HCT116 (cell line): ENCODE data around the gene SCUBE2. TPM values are rescaled to one million over a fixed set of nuclear protein-coding genes. Genes with fewer than 3 reads are reported as not detected.

Experiments used
- ATAC-seq: fragments of 200-7000 bp; cut with Tn5 transposase; 2 replicates; pipeline ENCODE4 v1.9.1; 2020; ENCODE audit warnings: mild to moderate bottlenecking, moderate library complexity
- BruUV-seq: library from RNA; stranded (reverse); fragments of 400-500 nt; replicated peaks from 2 replicates; lab custom pipeline; 2021; lab: Mats Ljungman, UMichigan
- CTCF ChIA-PET: fragments of 300-600 bp; sonication (Branson Sonifier 250); formaldehyde crosslinking; loops from one replicate; lab custom pipeline; 2021; ENCODE audit warnings: antibody characterized with exemption; lab: Charles Lee
- POLR2A ChIA-PET: fragments of 300-600, 350-600 bp; sonication (Branson Sonifier 250); formaldehyde crosslinking; loops from one replicate; lab custom pipeline; 2021; ENCODE audit warnings: antibody characterized with exemption; lab: Charles Lee
- RAD21 ChIA-PET, 2 experiments: fragments of 300-600 bp; sonication (Branson Sonifier 250); formaldehyde crosslinking; loops; one replicate each; lab custom pipeline; 2023; ENCODE audit warnings: low total read pairs in 2 of 2; ENCODE audit not compliant: uncharacterized antibody in 2 of 2, unreplicated experiment in 2 of 2, low non-redundant PET in 1 of 2; lab: Charles Lee
- DNase-seq: peaks from one replicate; pipeline ENCODE4 v3.0.0-alpha.2; 2010; ENCODE audit warnings: low read depth, low spot score
- H2AFZ ChIP-seq: fragments of 200-600 bp; shearing (Covaris generic), sonication (generic); 2 replicates; pipeline ENCODE4 v1.6.1; 2017; ENCODE audit warnings: low read depth, mixed run types, mixed read lengths, antibody characterized with exemption, low read length; ENCODE audit not compliant: poor library complexity, severe bottlenecking
- H3K27ac ChIP-seq: 2 replicates; pipeline ENCODE4 v1.5.1; 2012; ENCODE audit warnings: low read depth, low read length
- H3K27me3 ChIP-seq: fragments of 200-600 bp; sonication (generic); 2 replicates; pipeline ENCODE4 v1.6.1; 2016; ENCODE audit warnings: mixed run types, low read length, mixed read lengths; ENCODE audit not compliant: insufficient read depth
- H3K36me3 ChIP-seq, 2 experiments: fragments of 200-500 bp in 1 of 2; fragments of 200-600 bp in 1 of 2; sonication (Bioruptor generic) in 1 of 2; sonication (generic) in 1 of 2; 2 replicates each; pipeline versions ENCODE4 v1.5.1 to v1.6.1; 2014 to 2016; ENCODE audit warnings: low read length in 2 of 2, inconsistent platforms in 1 of 2, mixed read lengths in 1 of 2, mixed run types in 1 of 2; ENCODE audit not compliant: insufficient read depth in 2 of 2, control insufficient read depth in 1 of 2
- H3K4me1 ChIP-seq, 2 experiments: fragments of 200-600 bp in 1 of 2; sonication (generic) in 1 of 2; 2 replicates each; pipeline versions ENCODE4 v1.5.1 to v1.6.1; 2012 to 2017; ENCODE audit warnings: low read length in 2 of 2, inconsistent platforms in 1 of 2, mild to moderate bottlenecking in 1 of 2, mixed read lengths in 1 of 2, mixed run types in 1 of 2, moderate library complexity in 1 of 2; ENCODE audit not compliant: insufficient read depth in 2 of 2, control insufficient read depth in 1 of 2
- H3K4me2 ChIP-seq: fragments of 200-600 bp; sonication (generic); 2 replicates; pipeline ENCODE4 v1.6.1; 2017; ENCODE audit warnings: mixed run types, low read length, mixed read lengths
- H3K4me3 ChIP-seq, 2 experiments: fragments of 200-600 bp in 1 of 2; sonication (generic) in 1 of 2; replicated peaks in 1 of 2; 2 replicates each; pipeline ENCODE4 v1.5.1; 2011 to 2016; ENCODE audit warnings: low read length in 2 of 2, control low read depth in 1 of 2, low read depth in 1 of 2, mild to moderate bottlenecking in 1 of 2, mixed read lengths in 1 of 2, mixed run types in 1 of 2
- H3K79me2 ChIP-seq: fragments of 200-600 bp; sonication (generic); 2 replicates; pipeline ENCODE4 v1.6.1; 2017; ENCODE audit warnings: mild to moderate bottlenecking, mixed run types, low read length, moderate library complexity, mixed read lengths; ENCODE audit not compliant: insufficient read depth
- H3K9ac ChIP-seq: fragments of 200-600 bp; sonication (generic); 2 replicates; pipeline ENCODE4 v1.6.1; 2016; ENCODE audit warnings: low read length, mixed read lengths
- H3K9me2 ChIP-seq: fragments of 200-600 bp; sonication (generic), shearing (Covaris generic); 2 replicates; pipeline ENCODE4 v1.6.1; 2017; ENCODE audit warnings: mixed run types, mild to moderate bottlenecking, moderate library complexity; ENCODE audit not compliant: insufficient read depth
- H3K9me3 ChIP-seq, 2 experiments: fragments of 200-500 bp in 1 of 2; fragments of 200-600 bp in 1 of 2; sonication (Bioruptor generic) in 1 of 2; sonication (generic) in 1 of 2; 2 replicates each; pipeline ENCODE4 v1.6.1; 2014 to 2017; ENCODE audit warnings: low read length in 2 of 2, mixed read lengths in 2 of 2, inconsistent platforms in 1 of 2, low read depth in 1 of 2, mild to moderate bottlenecking in 1 of 2, mixed run types in 1 of 2, moderate library complexity in 1 of 2; ENCODE audit not compliant: control insufficient read depth in 1 of 2, insufficient read depth in 1 of 2
- H4K20me1 ChIP-seq: fragments of 200-600 bp; sonication (generic), shearing (Covaris generic); 2 replicates; pipeline ENCODE4 v1.6.1; 2017; ENCODE audit warnings: mixed run types, mild to moderate bottlenecking, moderate library complexity; ENCODE audit not compliant: insufficient read depth
- CEBPB ChIP-seq: IDR thresholded peaks from 2 replicates; pipeline ENCODE4 v1.6.1; 2012; ENCODE audit warnings: low read depth
- EZH2 ChIP-seq: fragments of 200-600 bp; sonication (generic); IDR thresholded peaks from 2 replicates; pipeline ENCODE4 v1.6.1; 2017; ENCODE audit warnings: antibody characterized with exemption, mixed run types
- EZH2phosphoT487 ChIP-seq: fragments of 200-600 bp; IDR thresholded peaks from 2 replicates; pipeline ENCODE4 v1.6.1; 2018; ENCODE audit warnings: antibody characterized with exemption, borderline replicate concordance
- POLR2AphosphoS5 ChIP-seq: IDR thresholded peaks from 2 replicates; pipeline ENCODE4 v1.6.1; 2011; ENCODE audit warnings: mild to moderate bottlenecking, low read depth, low read length, moderate library complexity
- SRF ChIP-seq: IDR thresholded peaks from 2 replicates; pipeline ENCODE4 v1.6.1; 2012; ENCODE audit warnings: low read depth
- YY1 ChIP-seq: IDR thresholded peaks from 2 replicates; pipeline ENCODE4 v1.6.1; 2011; ENCODE audit warnings: low read length, low read depth, moderate library complexity, mild to moderate bottlenecking; ENCODE audit not compliant: insufficient replicate concordance; ENCODE audit errors: extremely low read depth
- ZFX ChIP-seq: fragments of 450-650 bp; IDR thresholded peaks from 2 replicates; pipeline ENCODE4 v1.6.1; 2017
- intact Hi-C: fragments of 100-400 bp; cut with micrococcal nuclease; formaldehyde crosslinking; loops from 2 replicates; pipeline ENCODE4 v1.10.0; 2022
- total RNA-seq: library from RNA; stranded (reverse); gene quantifications from one replicate; pipeline ENCODE4 v1.2.1, GENCODE V29; 2021; ENCODE audit not compliant: unreplicated experiment
- TF ChIP-seq, protein P1 (sequence below), 3 experiments: fragments of 200-600 bp in 1 of 3; sonication (generic) in 1 of 3; IDR thresholded peaks in 2 of 3; conservative IDR thresholded peaks in 1 of 3; 2 replicates each; pipeline ENCODE4 v1.5.1; 2012 to 2017; ENCODE audit warnings: low read depth in 2 of 3, low read length in 2 of 3, antibody characterized with exemption in 1 of 3, borderline replicate concordance in 1 of 3, control low read depth in 1 of 3, mild to moderate bottlenecking in 1 of 3, mixed read lengths in 1 of 3, mixed run types in 1 of 3, moderate library complexity in 1 of 3; ENCODE audit not compliant: insufficient read depth in 1 of 3

Gene SCUBE2
- total RNA-seq, 1 experiment from 2014 or later = 1.3 TPM

DNA sequence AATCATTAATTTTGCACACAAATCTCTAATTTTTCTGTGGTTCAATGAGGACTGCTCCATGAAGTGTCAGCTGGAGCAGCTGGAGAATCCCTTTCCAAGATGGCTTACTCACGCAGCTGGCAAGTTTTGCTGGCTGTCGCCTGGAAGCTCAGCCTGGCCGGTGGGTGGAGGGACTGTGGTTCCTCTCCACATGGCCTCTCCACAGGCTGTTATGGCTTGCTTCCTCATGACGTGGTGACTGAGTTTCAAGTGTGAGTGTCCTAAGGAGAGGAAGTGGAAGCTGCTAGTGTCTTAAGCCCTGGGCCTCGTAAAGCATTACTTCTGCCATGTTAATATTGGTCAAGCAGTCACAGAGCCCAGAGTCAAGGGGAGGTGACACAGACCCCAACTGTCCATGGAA is 73.6 kb downstream of the SCUBE2 start:
- Histone ChIP-seq H3K4me1 (0 out of 4 replicates have a peak, but pooled peaks cover 0 to 2% of the 10 kb centered on the region in 2 experiments), H3K9me3 (no peaks in the 10 kb centered on the region), H3K4me2 (no peak overlapping the region), H3K79me2 (no peaks in the 10 kb centered on the region), H3K36me3 (no peaks in the 10 kb centered on the region), H3K9ac (no peak overlapping the region), H3K27me3 (peaks cover 5% of the 10 kb centered on the region; the same call in 1 of the 2 replicates), H2AFZ (no peak overlapping the region), H3K4me3 (no peak overlapping the region), H3K27ac (no peak overlapping the region), H3K9me2 (no peaks in the 10 kb centered on the region), H4K20me1 (no peaks in the 10 kb centered on the region)
- intact Hi-C loops = no loop called here
- ChIA-PET POLR2A (no interaction called here), RAD21 (no interaction called here), CTCF (interaction anchor here (1.1 kb wide), 1 partner anchor 103 kb away, joined by 3 read pairs; no protein-coding TSS in a partner anchor)
- no peak for TF ChIP-seq EZH2phosphoT487
- TF ChIP-seq POLR2AphosphoS5 = no peak
- TF ChIP-seq YY1 = no peak
- TF ChIP-seq, protein P1, sequence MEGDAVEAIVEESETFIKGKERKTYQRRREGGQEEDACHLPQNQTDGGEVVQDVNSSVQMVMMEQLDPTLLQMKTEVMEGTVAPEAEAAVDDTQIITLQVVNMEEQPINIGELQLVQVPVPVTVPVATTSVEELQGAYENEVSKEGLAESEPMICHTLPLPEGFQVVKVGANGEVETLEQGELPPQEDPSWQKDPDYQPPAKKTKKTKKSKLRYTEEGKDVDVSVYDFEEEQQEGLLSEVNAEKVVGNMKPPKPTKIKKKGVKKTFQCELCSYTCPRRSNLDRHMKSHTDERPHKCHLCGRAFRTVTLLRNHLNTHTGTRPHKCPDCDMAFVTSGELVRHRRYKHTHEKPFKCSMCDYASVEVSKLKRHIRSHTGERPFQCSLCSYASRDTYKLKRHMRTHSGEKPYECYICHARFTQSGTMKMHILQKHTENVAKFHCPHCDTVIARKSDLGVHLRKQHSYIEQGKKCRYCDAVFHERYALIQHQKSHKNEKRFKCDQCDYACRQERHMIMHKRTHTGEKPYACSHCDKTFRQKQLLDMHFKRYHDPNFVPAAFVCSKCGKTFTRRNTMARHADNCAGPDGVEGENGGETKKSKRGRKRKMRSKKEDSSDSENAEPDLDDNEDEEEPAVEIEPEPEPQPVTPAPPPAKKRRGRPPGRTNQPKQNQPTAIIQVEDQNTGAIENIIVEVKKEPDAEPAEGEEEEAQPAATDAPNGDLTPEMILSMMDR (IDR thresholded peaks at IDR 0.05 in 2 of 3, conservative IDR thresholded peaks at IDR 0.05 in 1 of 3; ENCODE audit: borderline replicate concordance in 1 of 3, insufficient read depth in 1 of 3, low read depth in 2 of 3, low read length in 2 of 3) = no peak
- no peak for TF ChIP-seq CEBPB
- TF ChIP-seq SRF = no peak
- no peak for TF ChIP-seq ZFX
- TF ChIP-seq EZH2 = no peak
- no TSS peak for BruUV-seq
- no peak for ATAC-seq
- no peak for DNase-seq
